GM12875 (cell line): ENCODE measurements around the gene CDC20.

Source experiments
- H3K4me3 ChIP-seq: one replicate; pipeline ENCODE4 v1.5.1; 2011; ENCODE audit warnings: low read depth, low read length, control low read depth
- TF ChIP-seq, protein P1 (sequence below): IDR thresholded peaks from 2 replicates; pipeline ENCODE4 v1.5.1; 2011; ENCODE audit warnings: low read depth, mild to moderate bottlenecking, control low read depth, inconsistent platforms, low read length, moderate library complexity, borderline replicate concordance; ENCODE audit not compliant: insufficient read depth

Gene CDC20

DNA sequence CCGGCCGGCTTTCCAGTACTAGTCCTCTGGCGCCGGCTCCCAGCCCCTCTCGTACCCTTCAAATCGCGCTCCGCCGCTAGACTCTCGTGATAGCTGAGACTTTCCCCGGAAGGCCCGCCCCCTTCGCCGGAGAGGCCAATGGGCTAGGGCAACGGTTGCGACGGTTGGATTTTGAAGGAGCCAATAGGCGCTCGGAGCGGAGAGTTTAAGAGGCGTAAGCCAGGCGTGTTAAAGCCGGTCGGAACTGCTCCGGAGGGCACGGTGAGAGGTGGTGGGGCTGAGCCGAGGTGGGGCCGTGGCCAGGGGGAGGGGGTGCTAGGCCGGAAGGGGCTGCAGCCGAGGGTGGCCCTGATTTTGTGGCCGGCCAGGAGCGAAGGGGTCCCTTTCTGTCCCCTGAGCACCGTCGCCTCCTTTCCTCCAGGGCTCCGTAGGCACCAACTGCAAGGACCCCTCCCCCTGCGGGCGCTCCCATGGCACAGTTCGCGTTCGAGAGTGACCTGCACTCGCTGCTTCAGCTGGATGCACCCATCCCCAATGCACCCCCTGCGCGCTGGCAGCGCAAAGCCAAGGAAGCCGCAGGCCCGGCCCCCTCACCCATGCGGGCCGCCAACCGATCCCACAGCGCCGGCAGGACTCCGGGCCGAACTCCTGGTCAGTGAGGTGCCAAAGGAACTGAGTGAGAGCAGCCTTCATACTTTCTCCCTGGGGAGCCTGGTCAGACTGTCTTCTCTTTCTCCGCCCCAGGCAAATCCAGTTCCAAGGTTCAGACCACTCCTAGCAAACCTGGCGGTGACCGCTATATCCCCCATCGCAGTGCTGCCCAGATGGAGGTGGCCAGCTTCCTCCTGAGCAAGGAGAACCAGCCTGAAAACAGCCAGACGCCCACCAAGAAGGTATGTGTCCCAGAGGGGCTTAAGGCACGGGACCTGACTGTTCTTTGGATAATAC lies at the start of gene CDC20:
CDC20 (plus strand) TSS at position 236 of the 948 bp plus-strand sequence; CDS start at position 471, 235 bp downstream.
- H3K4me3 ChIP-seq, result peak within 1 kb of the TSS; percentile 69
- TF ChIP-seq, protein P1, sequence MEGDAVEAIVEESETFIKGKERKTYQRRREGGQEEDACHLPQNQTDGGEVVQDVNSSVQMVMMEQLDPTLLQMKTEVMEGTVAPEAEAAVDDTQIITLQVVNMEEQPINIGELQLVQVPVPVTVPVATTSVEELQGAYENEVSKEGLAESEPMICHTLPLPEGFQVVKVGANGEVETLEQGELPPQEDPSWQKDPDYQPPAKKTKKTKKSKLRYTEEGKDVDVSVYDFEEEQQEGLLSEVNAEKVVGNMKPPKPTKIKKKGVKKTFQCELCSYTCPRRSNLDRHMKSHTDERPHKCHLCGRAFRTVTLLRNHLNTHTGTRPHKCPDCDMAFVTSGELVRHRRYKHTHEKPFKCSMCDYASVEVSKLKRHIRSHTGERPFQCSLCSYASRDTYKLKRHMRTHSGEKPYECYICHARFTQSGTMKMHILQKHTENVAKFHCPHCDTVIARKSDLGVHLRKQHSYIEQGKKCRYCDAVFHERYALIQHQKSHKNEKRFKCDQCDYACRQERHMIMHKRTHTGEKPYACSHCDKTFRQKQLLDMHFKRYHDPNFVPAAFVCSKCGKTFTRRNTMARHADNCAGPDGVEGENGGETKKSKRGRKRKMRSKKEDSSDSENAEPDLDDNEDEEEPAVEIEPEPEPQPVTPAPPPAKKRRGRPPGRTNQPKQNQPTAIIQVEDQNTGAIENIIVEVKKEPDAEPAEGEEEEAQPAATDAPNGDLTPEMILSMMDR, result no peak

DNA sequence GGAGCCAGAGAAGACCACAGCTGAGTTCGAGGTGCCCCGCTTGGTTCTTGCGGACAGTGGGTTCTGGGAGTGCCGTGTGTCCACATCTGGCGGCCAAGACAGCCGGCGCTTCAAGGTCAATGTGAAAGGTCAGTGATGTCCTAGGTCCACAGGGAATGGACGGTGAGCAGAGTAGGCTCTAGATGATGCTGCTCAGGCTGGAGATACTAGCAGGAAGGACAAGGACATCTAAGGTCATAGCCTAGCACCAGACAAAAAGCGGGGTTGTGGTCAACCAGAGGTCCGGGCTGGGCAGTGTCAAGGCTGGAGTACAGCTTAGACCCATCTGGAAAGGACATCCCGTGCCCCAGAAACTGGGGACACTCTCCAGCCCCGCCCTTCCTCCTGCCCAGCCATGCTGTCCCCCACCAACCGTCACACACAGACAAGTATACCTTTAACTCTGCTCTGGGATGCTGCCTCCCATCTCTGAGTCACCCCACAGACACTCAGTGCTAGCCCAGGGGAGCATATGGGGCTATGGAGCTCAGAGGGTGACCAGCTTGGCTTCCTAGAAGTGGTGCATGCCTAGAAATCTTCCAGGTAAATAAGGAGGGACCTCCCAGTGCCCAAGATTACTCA lies 49.3 kb upstream of the CDC20 start:
- no peak overlapping the region for H3K4me3 ChIP-seq
- TF ChIP-seq, protein P1, result no peak

DNA sequence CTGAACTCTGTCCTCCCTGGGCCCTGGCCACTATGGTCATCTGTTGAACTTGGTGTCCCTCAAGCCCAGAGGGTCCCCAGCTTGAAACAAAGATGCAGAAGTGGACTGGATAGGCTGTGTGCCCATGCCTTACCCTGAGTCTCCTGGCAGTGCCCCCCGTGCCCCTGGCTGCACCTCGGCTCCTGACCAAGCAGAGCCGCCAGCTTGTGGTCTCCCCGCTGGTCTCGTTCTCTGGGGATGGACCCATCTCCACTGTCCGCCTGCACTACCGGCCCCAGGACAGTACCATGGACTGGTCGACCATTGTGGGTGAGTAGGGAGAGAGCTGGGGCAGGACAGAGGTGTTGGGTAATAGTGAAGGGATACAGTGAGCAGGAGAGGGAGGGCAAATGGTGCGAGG lies 47.3 kb upstream of the CDC20 start:
- no peak overlapping the region for H3K4me3 ChIP-seq
- TF ChIP-seq, protein P1, result no peak

DNA sequence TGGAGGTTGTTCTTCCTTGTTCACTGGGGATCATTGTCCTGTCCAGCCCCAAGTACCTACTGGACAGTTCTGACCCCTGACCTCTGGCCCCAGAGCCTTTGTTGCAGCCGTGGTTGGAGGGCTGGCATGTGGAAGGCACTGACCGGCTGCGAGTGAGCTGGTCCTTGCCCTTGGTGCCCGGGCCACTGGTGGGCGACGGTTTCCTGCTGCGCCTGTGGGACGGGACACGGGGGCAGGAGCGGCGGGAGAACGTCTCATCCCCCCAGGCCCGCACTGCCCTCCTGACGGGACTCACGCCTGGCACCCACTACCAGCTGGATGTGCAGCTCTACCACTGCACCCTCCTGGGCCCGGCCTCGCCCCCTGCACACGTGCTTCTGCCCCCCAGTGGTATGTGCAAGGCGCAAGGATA lies 46.6 kb upstream of the CDC20 start:
- no peak overlapping the region for H3K4me3 ChIP-seq
- TF ChIP-seq, protein P1, result no peak

DNA sequence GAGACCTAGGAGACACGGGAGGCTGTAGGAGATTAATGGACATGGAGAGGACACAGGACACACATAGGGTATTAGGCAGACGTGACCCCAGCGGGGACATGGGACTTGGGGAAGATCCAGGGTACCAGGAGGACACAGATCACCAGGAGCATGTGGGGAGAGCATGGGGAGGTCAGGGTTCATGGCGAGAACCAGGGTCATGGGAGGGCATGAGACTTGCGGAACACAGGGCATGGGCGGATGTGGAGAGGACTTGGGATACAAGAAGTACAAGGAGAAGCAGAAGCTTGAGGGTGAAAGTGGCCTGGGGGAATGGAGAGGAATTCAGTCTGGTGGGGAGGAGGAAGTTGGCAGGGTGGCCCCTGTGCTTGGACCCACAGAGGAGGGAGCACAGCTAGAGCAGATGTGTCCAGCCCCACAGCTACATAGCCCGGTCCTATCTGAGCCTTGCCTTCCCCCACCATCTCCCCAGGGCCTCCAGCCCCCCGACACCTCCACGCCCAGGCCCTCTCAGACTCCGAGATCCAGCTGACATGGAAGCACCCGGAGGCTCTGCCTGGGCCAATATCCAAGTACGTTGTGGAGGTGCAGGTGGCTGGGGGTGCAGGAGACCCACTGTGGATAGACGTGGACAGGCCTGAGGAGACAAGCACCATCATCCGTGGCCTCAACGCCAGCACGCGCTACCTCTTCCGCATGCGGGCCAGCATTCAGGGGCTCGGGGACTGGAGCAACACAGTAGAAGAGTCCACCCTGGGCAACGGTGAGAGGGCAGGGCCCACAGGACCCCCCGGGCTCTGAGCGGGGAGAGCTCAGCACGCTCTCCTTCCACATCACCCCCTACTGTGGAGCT lies 45.9 kb upstream of the CDC20 start:
- TF ChIP-seq, protein P1, result no peak
- no peak overlapping the region for H3K4me3 ChIP-seq

DNA sequence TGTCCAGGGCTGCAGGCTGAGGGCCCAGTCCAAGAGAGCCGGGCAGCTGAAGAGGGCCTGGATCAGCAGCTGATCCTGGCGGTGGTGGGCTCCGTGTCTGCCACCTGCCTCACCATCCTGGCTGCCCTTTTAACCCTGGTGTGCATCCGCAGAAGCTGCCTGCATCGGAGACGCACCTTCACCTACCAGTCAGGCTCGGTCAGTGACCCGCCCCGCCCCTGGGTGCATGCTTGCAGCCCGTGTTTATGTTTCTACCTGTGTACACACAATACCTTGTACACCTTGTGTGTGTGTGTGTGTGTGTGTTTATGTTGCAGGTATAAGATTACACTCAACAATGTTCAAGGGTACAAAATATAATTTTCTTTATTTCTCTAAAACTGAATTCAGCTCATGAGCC lies 45.0 kb upstream of the CDC20 start:
- no peak overlapping the region for H3K4me3 ChIP-seq
- TF ChIP-seq, protein P1, result no peak
